Adrenal gland (tissue), 5 donors: ENCODE measurements around the gene CIP2A.

Experiments used
- POLR2A ChIP-seq, 2 donors: fragments of 450-650 bp; IDR thresholded peaks; one replicate each; pipeline ENCODE4 v1.6.1; 2017; ENCODE audit warnings: antibody characterized with exemption in 2 of 2, mild to moderate bottlenecking in 2 of 2, moderate library complexity in 1 of 2
- TF ChIP-seq, protein P1 (sequence below), 6 experiments: fragments of 450-650 bp in 4 of 6; fragments of 200-600 bp in 2 of 6; sonication (generic) in 1 of 6; IDR thresholded peaks; 1 replicate in 5 of 6; 2 replicates in 1 of 6; pipeline versions ENCODE4 v1.5.1 to v1.8.0; 2016 to 2021; ENCODE audit warnings: antibody characterized with exemption in 6 of 6, mild to moderate bottlenecking in 2 of 6, moderate library complexity in 1 of 6
- donor health status: DM: no; HTN: no; CAD: no.

DNA sequence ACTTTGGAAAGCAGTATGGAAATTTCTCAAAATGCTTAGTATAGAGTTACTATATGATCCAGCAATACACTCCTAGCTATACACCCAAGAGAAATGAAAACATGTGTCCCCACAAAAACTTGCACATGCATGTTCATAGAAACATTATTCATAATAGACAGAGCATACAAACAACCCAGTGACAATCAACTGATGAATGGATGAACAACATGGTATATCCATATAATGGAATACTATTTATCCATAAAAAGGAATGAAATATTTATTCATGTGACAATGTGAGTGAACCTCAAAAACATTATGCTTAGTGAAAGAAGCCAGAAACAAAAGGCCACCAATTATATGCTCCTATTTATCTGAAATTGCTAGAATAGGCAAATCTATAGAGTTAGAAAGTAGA, 85.5 kb downstream of the CIP2A start:
- TF ChIP-seq, protein P1, sequence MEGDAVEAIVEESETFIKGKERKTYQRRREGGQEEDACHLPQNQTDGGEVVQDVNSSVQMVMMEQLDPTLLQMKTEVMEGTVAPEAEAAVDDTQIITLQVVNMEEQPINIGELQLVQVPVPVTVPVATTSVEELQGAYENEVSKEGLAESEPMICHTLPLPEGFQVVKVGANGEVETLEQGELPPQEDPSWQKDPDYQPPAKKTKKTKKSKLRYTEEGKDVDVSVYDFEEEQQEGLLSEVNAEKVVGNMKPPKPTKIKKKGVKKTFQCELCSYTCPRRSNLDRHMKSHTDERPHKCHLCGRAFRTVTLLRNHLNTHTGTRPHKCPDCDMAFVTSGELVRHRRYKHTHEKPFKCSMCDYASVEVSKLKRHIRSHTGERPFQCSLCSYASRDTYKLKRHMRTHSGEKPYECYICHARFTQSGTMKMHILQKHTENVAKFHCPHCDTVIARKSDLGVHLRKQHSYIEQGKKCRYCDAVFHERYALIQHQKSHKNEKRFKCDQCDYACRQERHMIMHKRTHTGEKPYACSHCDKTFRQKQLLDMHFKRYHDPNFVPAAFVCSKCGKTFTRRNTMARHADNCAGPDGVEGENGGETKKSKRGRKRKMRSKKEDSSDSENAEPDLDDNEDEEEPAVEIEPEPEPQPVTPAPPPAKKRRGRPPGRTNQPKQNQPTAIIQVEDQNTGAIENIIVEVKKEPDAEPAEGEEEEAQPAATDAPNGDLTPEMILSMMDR (IDR thresholded peaks at IDR 0.05): no peak
- no peak for TF ChIP-seq POLR2A (IDR thresholded peaks at IDR 0.05)
